ENCODE measurements around the gene RAB41. TPM values are rescaled to one million over a fixed set of nuclear protein-coding genes. Genes with fewer than 3 reads are reported as not detected.

RAB41 gene
- total RNA-seq, 3 donors from 2014 or later = 0.29 TPM; not detected in 2

- intact Hi-C loops (cut with DNase I, micrococcal nuclease) = no loop called here
- H3K4me1 ChIP-seq (ENCODE audit: low read depth) = no peaks in the 10 kb centered on the region
- no peak for TF ChIP-seq CTCF (IDR thresholded peaks at IDR 0.05)
- no peak for DNase-seq
- H3K36me3 ChIP-seq (ENCODE audit: low read depth) = no peaks in the 10 kb centered on the region
- H3K9me3 ChIP-seq = no peaks in the 10 kb centered on the region
- no peak overlapping the region for H3K4me3 ChIP-seq
- ATAC-seq = no peak
Observed at GRCh38 chrX:70255452-70255851, 26.5 kb upstream of the RAB41 start.

GRCh38 chrX:70257423-70258288 lies 24.3 kb upstream of the RAB41 start:
- ATAC-seq (peak; percentile 74), DNase-seq (peak in 1 of 3 donors; percentile 4)
- no peak for TF ChIP-seq CTCF (IDR thresholded peaks at IDR 0.05)
- Histone ChIP-seq H3K9me3 (no peaks in the 10 kb centered on the region), H3K4me1 (ENCODE audit: low read depth) (no peaks in the 10 kb centered on the region), H3K36me3 (ENCODE audit: low read depth) (no peaks in the 10 kb centered on the region), H3K4me3 (no peak overlapping the region)
- intact Hi-C loops (cut with DNase I, micrococcal nuclease) = no loop called here

- Histone ChIP-seq H3K4me1 (ENCODE audit: low read depth) (no peaks in the 10 kb centered on the region), H3K9me3 (no peaks in the 10 kb centered on the region), H3K4me3 (no peak within 1 kb of the TSS), H3K36me3 (ENCODE audit: low read depth) (no peaks in the 10 kb centered on the region)
- DNase-seq (no peak), ATAC-seq (no peak)
- no peak for TF ChIP-seq CTCF (IDR thresholded peaks at IDR 0.05)
- intact Hi-C loops (cut with DNase I, micrococcal nuclease) = loop anchor here in 1 of 2 donors (10.0 kb wide), 1 partner anchor 65 kb away; no protein-coding TSS in a partner anchor
Observed at GRCh38 chrX:70260104-70260503, 21.9 kb upstream of the RAB41 start, which contains the start of gene P2RY4. Gene P2RY4 (minus strand): TSS chrX:70260204. CDS start chrX:70259624, 580 bp downstream.

- no peaks in the 10 kb centered on the region for H3K36me3 ChIP-seq (ENCODE audit: low read depth)
Observed at GRCh38 chrX:70262952-70263567, 18.9 kb upstream of the RAB41 start.

GRCh38 chrX:70264784-70265183 lies 17.2 kb upstream of the RAB41 start:
- intact Hi-C loops (cut with DNase I, micrococcal nuclease) = loop anchor here in 1 of 2 donors (10.0 kb wide), 1 partner anchor 70 kb away; no protein-coding TSS in a partner anchor
- TF ChIP-seq CTCF (IDR thresholded peaks at IDR 0.05) = no peak
- ATAC-seq = no peak

More at GRCh38 chrX:70262952-70263567, 18.9 kb upstream of the RAB41 start:
- intact Hi-C loops (cut with DNase I, micrococcal nuclease) = loop anchor here in 1 of 2 donors (10.0 kb wide), 1 partner anchor 68 kb away; no protein-coding TSS in a partner anchor
- H3K4me1 ChIP-seq (ENCODE audit: low read depth) = no peaks in the 10 kb centered on the region
- H3K4me3 ChIP-seq = no peak overlapping the region
- no peak for TF ChIP-seq CTCF (IDR thresholded peaks at IDR 0.05)
- no peaks in the 10 kb centered on the region for H3K9me3 ChIP-seq
- ATAC-seq = peak; percentile 93
- peak; percentile 47 to 69 (median 67) for DNase-seq

More at GRCh38 chrX:70264784-70265183, 17.2 kb upstream of the RAB41 start:
- Histone ChIP-seq H3K4me1 (ENCODE audit: low read depth) (no peaks in the 10 kb centered on the region), H3K36me3 (ENCODE audit: low read depth) (no peaks in the 10 kb centered on the region), H3K4me3 (no peak overlapping the region), H3K9me3 (no peaks in the 10 kb centered on the region)
- DNase-seq = no peak

All from mucosa of descending colon (tissue), 3 donors.